GM23338 (cell line): Measurements from ENCODE around the gene CCR7. TPM values are rescaled to one million over a fixed set of nuclear protein-coding genes. Genes with fewer than 3 reads are reported as not detected.

ENCODE experiments used
- ATAC-seq: fragments of 200-7000 bp; cut with Tn5 transposase; 3 replicates; pipeline ENCODE4 v1.9.1; 2020
- DNase-seq: peaks from one replicate; pipeline ENCODE4 v3.0.0-alpha.2; 2015; ENCODE audit warnings: low spot score
- H2AFZ ChIP-seq: fragments of 200-600 bp; sonication (generic); 2 replicates; pipeline ENCODE4 v1.8.0; 2016; ENCODE audit warnings: antibody characterized with exemption, mild to moderate bottlenecking, moderate library complexity
- H3F3A ChIP-seq: fragments of 200-600 bp; sonication (generic); replicated peaks from 2 replicates; pipeline ENCODE4 v1.8.0; 2017; ENCODE audit warnings: antibody characterized with exemption, mixed run types, low read depth
- H3K27ac ChIP-seq: fragments of 200-600 bp; sonication (generic); 2 replicates; pipeline ENCODE4 v1.6.1; 2016; ENCODE audit warnings: low read depth
- H3K27me3 ChIP-seq: fragments of 200-600 bp; sonication (generic); 2 replicates; pipeline ENCODE4 v1.8.0; 2016; ENCODE audit warnings: mild to moderate bottlenecking, mixed run types, moderate library complexity; ENCODE audit not compliant: insufficient read depth
- H3K36me3 ChIP-seq: fragments of 200-600 bp; sonication (generic); 2 replicates; pipeline ENCODE4 v1.8.0; 2016; ENCODE audit warnings: mild to moderate bottlenecking; ENCODE audit not compliant: insufficient read depth
- H3K4me1 ChIP-seq: fragments of 200-600 bp; sonication (generic); 2 replicates; pipeline ENCODE4 v1.8.0; 2016; ENCODE audit warnings: mild to moderate bottlenecking, moderate library complexity; ENCODE audit not compliant: insufficient read depth
- H3K4me2 ChIP-seq: fragments of 200-600 bp; sonication (generic); 2 replicates; pipeline ENCODE4 v1.7.1; 2017; ENCODE audit warnings: mixed run types
- H3K4me3 ChIP-seq: fragments of 200-600 bp; sonication (generic); 2 replicates; pipeline ENCODE4 v1.6.1; 2016; ENCODE audit warnings: mixed run types
- H3K79me2 ChIP-seq: fragments of 200-600 bp; sonication (generic); replicated peaks from 2 replicates; pipeline ENCODE4 v1.8.0; 2017; ENCODE audit warnings: mild to moderate bottlenecking; ENCODE audit not compliant: insufficient read depth
- H3K9me2 ChIP-seq: fragments of 200-600 bp; sonication (generic); 2 replicates; pipeline ENCODE4 v1.8.0; 2017; ENCODE audit not compliant: insufficient read depth
- H4K20me1 ChIP-seq: fragments of 200-600 bp; sonication (generic); replicated peaks from 2 replicates; pipeline ENCODE4 v1.8.0; 2017; ENCODE audit warnings: mild to moderate bottlenecking; ENCODE audit not compliant: insufficient read depth
- H3K27ac Mint-ChIP-seq: 2 replicates; pipeline ENCODE4 v1.8.0; 2020; ENCODE audit warnings: inconsistent platforms, mild to moderate bottlenecking, moderate library complexity, mixed read lengths
- H3K27me3 Mint-ChIP-seq: 3 replicates; pipeline ENCODE4 v1.8.0; 2022; ENCODE audit warnings: low read depth, mild to moderate bottlenecking, moderate library complexity, mixed read lengths, inconsistent platforms; ENCODE audit not compliant: insufficient read depth, poor library complexity
- H3K36me3 Mint-ChIP-seq: 3 replicates; pipeline ENCODE4 v1.8.0; 2021; ENCODE audit warnings: low read depth, mild to moderate bottlenecking, inconsistent platforms, moderate library complexity, mixed read lengths
- H3K4me1 Mint-ChIP-seq: 3 replicates; pipeline ENCODE4 v1.8.0; 2020; ENCODE audit warnings: mild to moderate bottlenecking, inconsistent platforms, mixed read lengths
- H3K4me3 Mint-ChIP-seq: 3 replicates; pipeline ENCODE4 v1.8.0; 2021; ENCODE audit warnings: moderate library complexity, mild to moderate bottlenecking, inconsistent platforms, mixed read lengths
- H3K9me3 Mint-ChIP-seq: 3 replicates; pipeline ENCODE4 v1.8.0; 2020; ENCODE audit warnings: moderate library complexity, mild to moderate bottlenecking, inconsistent platforms, mixed read lengths
- JUNB ChIP-seq: IDR thresholded peaks from one replicate; pipeline ENCODE4 v1.6.1; 2016; ENCODE audit warnings: antibody characterized with exemption; ENCODE audit not compliant: unreplicated experiment
- NANOG ChIP-seq: IDR thresholded peaks from 2 replicates; pipeline ENCODE4 v1.6.1; 2016; ENCODE audit warnings: antibody characterized with exemption, borderline replicate concordance
- POLR2AphosphoS5 ChIP-seq: IDR thresholded peaks from 2 replicates; pipeline ENCODE4 v1.6.1; 2016; ENCODE audit warnings: antibody characterized with exemption, low read depth
- ZNF114 ChIP-seq: fragments of 250-450 bp; sonication (Bioruptor Pico); IDR thresholded peaks from 2 replicates; pipeline ENCODE4 v1.5.0; 2020; ENCODE audit warnings: mild to moderate bottlenecking, moderate library complexity
- polyA plus RNA-seq: library from polyadenylated mRNA; unstranded; fragments of >200 nt; fragmentation: Nextera tagmentation; extraction: Ambion mirVana; gene quantifications from 2 replicates; pipeline ENCODE4 v1.2.1, GENCODE V29; 2016
- total RNA-seq: library from RNA; depleted of rRNA; stranded (reverse); fragments of >200 nt; shearing (Covaris generic); gene quantifications from 2 replicates; pipeline ENCODE4 v1.2.3, GENCODE V29; 2014
- TF ChIP-seq, protein P1 (sequence below), 2 experiments: fragments of 200-600 bp in 1 of 2; sonication (generic) in 1 of 2; conservative IDR thresholded peaks; 2 replicates each; pipeline versions ENCODE4 v1.5.1 to v1.6.1; 2016 to 2017; ENCODE audit warnings: antibody characterized with exemption in 2 of 2, low read depth in 2 of 2, mild to moderate bottlenecking in 2 of 2, moderate library complexity in 1 of 2
- TF ChIP-seq, protein P2 (sequence below): IDR thresholded peaks from one replicate; pipeline ENCODE4 v1.6.1; 2018; ENCODE audit warnings: antibody characterized with exemption; ENCODE audit not compliant: unreplicated experiment

Gene CCR7
- total and polyA plus RNA-seq, 2 experiments from 2014 or later = 0.37 to 0.59 TPM

DNA sequence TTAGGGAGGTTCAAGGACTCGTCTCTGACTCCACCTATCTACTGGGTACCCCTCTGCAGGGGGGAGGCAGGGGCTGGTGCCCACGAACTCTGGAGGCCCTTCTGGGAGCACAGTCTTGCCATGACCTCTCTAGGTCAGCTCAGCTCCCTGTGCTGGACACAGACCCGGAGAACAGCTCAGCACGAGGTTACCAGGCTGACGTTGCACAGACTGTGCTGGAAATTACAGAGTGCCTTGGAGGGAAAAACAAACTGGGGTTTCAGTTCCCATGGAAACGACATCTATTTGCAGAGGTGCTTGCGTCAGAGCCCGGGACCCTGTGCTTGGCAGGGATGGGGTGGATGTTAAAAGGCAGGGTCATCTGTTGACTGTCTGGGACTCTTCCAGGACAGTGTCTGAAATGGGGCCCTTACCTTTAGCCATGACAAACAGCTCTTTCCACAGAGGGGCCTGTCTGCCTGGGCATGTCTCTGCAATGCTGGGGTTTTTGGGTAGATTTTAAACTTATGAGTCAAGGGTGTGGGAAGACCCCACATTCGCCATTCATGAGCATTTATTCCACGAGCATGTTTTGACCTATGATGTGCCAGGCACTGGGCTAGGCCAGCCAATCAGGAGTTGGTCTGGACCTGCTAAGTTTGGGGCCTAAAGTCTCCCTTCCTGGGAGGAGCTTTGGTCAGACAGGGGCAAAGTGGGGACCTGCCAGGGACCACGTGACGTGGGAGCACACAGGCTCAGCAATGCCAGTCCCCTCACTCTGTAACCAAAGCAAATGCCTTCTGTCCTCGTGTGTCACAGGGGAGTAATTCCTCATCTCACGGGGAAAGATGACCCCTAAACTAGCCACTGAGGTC lies 22.5 kb downstream of the CCR7 start:
- H3K9me3 Mint-ChIP-seq = no peaks in the 10 kb centered on the region
- peaks cover 6% of the 10 kb centered on the region for H3K27me3 Mint-ChIP-seq
- H3K4me1 Mint-ChIP-seq = peaks cover 20% of the 10 kb centered on the region
- no peak for ATAC-seq
- Histone ChIP-seq H3K9me2 (no peaks in the 10 kb centered on the region), H3K27me3 (no peaks in the 10 kb centered on the region), H3K4me1 (peaks cover 4% of the 10 kb centered on the region), H3K36me3 (no peaks in the 10 kb centered on the region), H3K4me3 (no peak overlapping the region), H3K4me2 (no peak overlapping the region), H3K79me2 (no peaks in the 10 kb centered on the region), H4K20me1 (no peaks in the 10 kb centered on the region), H3F3A (no peaks in the 10 kb centered on the region), H2AFZ (no peak overlapping the region; the same call in 1 of the 2 replicates), H3K27ac (no peak overlapping the region)
- no peak for DNase-seq
- TF ChIP-seq, protein P1, sequence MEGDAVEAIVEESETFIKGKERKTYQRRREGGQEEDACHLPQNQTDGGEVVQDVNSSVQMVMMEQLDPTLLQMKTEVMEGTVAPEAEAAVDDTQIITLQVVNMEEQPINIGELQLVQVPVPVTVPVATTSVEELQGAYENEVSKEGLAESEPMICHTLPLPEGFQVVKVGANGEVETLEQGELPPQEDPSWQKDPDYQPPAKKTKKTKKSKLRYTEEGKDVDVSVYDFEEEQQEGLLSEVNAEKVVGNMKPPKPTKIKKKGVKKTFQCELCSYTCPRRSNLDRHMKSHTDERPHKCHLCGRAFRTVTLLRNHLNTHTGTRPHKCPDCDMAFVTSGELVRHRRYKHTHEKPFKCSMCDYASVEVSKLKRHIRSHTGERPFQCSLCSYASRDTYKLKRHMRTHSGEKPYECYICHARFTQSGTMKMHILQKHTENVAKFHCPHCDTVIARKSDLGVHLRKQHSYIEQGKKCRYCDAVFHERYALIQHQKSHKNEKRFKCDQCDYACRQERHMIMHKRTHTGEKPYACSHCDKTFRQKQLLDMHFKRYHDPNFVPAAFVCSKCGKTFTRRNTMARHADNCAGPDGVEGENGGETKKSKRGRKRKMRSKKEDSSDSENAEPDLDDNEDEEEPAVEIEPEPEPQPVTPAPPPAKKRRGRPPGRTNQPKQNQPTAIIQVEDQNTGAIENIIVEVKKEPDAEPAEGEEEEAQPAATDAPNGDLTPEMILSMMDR (conservative IDR thresholded peaks at IDR 0.05; ENCODE audit: low read depth in 2 of 2) = no peak
- no peak for TF ChIP-seq POLR2AphosphoS5
- TF ChIP-seq JUNB = no peak
- TF ChIP-seq NANOG = no peak
- no peak for TF ChIP-seq ZNF114
- no peak overlapping the region for H3K27ac Mint-ChIP-seq
- H3K4me3 Mint-ChIP-seq = no peak overlapping the region; the same call in 2 of the 3 replicates
- no peaks in the 10 kb centered on the region for H3K36me3 Mint-ChIP-seq

DNA sequence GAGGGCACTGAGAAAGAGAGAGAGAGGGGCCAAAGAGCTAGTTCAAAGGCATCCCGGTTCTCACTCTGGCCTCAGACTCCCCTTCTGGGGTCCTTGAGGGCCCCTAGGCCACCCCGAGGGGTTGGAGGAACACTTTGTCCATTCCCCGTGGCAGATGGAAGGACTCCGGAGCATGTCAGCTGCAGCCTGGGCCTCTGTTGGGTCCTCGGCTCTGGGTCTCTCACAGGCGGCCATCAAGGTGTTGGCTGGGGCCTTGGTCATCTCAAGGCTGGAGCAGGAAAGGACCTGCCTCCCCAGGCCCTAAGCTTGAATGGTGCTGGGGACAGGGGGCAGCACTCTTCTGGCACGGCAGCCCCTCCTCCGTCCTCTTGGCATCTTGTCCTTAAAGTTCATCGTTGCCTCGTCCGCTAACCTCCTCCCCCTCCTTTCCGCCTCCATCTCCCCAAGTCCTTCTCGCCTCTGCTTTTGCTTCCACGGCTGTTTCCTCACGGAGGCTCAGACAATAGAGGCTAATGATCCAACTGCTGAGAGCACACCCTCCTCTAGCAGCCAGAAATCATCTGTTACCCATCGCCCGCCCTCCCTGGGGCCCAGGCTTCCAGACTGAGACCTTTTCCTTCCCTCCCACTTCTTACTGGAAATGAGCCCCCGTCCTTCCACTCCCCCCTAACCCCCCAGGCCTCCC lies 23.3 kb downstream of the CCR7 start:
- H3K4me3 Mint-ChIP-seq = no peak overlapping the region
- no peaks in the 10 kb centered on the region for H3K9me3 Mint-ChIP-seq
- no peak for DNase-seq
- Histone ChIP-seq H3K27ac (no peak overlapping the region), H3K27me3 (no peaks in the 10 kb centered on the region), H3K36me3 (no peaks in the 10 kb centered on the region), H3F3A (no peaks in the 10 kb centered on the region), H3K9me2 (no peaks in the 10 kb centered on the region), H2AFZ (no peak overlapping the region), H3K4me3 (no peak overlapping the region), H3K4me1 (peaks cover 4% of the 10 kb centered on the region), H4K20me1 (no peaks in the 10 kb centered on the region), H3K79me2 (no peaks in the 10 kb centered on the region), H3K4me2 (no peak overlapping the region)
- peaks cover 20% of the 10 kb centered on the region for H3K4me1 Mint-ChIP-seq
- ATAC-seq = no peak
- no peak overlapping the region for H3K27ac Mint-ChIP-seq
- H3K27me3 Mint-ChIP-seq = peaks cover 8% of the 10 kb centered on the region
- H3K36me3 Mint-ChIP-seq = no peaks in the 10 kb centered on the region
- TF ChIP-seq POLR2AphosphoS5 = no peak
- TF ChIP-seq, protein P1 (conservative IDR thresholded peaks at IDR 0.05; ENCODE audit: low read depth in 2 of 2) = 0 out of 4 replicates have a peak, but pooled peaks of 1 of the 2 experiments have one; percentile 2
- TF ChIP-seq, protein P2, sequence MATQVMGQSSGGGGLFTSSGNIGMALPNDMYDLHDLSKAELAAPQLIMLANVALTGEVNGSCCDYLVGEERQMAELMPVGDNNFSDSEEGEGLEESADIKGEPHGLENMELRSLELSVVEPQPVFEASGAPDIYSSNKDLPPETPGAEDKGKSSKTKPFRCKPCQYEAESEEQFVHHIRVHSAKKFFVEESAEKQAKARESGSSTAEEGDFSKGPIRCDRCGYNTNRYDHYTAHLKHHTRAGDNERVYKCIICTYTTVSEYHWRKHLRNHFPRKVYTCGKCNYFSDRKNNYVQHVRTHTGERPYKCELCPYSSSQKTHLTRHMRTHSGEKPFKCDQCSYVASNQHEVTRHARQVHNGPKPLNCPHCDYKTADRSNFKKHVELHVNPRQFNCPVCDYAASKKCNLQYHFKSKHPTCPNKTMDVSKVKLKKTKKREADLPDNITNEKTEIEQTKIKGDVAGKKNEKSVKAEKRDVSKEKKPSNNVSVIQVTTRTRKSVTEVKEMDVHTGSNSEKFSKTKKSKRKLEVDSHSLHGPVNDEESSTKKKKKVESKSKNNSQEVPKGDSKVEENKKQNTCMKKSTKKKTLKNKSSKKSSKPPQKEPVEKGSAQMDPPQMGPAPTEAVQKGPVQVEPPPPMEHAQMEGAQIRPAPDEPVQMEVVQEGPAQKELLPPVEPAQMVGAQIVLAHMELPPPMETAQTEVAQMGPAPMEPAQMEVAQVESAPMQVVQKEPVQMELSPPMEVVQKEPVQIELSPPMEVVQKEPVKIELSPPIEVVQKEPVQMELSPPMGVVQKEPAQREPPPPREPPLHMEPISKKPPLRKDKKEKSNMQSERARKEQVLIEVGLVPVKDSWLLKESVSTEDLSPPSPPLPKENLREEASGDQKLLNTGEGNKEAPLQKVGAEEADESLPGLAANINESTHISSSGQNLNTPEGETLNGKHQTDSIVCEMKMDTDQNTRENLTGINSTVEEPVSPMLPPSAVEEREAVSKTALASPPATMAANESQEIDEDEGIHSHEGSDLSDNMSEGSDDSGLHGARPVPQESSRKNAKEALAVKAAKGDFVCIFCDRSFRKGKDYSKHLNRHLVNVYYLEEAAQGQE = no peak
